HepG2 (cell line): ENCODE data around the gene NAGS. TPM values are rescaled to one million over a fixed set of nuclear protein-coding genes. Genes with fewer than 3 reads are reported as not detected.

Source experiments
- AKAP8 ChIP-seq: sonication (generic); formaldehyde crosslinking; IDR thresholded peaks from 2 replicates; pipeline ENCODE4 v1.5.1; 2020; ENCODE audit warnings: mild to moderate bottlenecking, missing genetic modification reagents
- ARID4A ChIP-seq: sonication (generic); formaldehyde crosslinking; IDR thresholded peaks from 2 replicates; pipeline ENCODE4 v1.5.0; 2020; ENCODE audit warnings: mild to moderate bottlenecking, missing genetic modification reagents, borderline replicate concordance
- ETV5 ChIP-seq: IDR thresholded peaks from 2 replicates; pipeline ENCODE4 v1.6.1; 2018; ENCODE audit warnings: missing biosample characterization, missing genetic modification reagents, inconsistent platforms, borderline replicate concordance
- IRF9 ChIP-seq: sonication (generic); formaldehyde crosslinking; IDR thresholded peaks from 2 replicates; pipeline ENCODE4 v1.8.0; 2022; ENCODE audit warnings: missing genetic modification reagents, mild to moderate bottlenecking, borderline replicate concordance
- MEF2D ChIP-seq: sonication (generic); formaldehyde crosslinking; IDR thresholded peaks from 2 replicates; pipeline ENCODE4 v1.5.1; 2020; ENCODE audit warnings: mild to moderate bottlenecking, missing genetic modification reagents
- NBN ChIP-seq: fragments of 450-650 bp; conservative IDR thresholded peaks from 2 replicates; pipeline ENCODE4 v1.6.1; 2017
- PHF8 ChIP-seq: sonication (generic); formaldehyde crosslinking; IDR thresholded peaks from 2 replicates; pipeline ENCODE4 v1.5.0; 2020; ENCODE audit warnings: missing genetic modification reagents
- PITX1 ChIP-seq: sonication (generic); formaldehyde crosslinking; IDR thresholded peaks from 2 replicates; pipeline ENCODE4 v1.5.1; 2020; ENCODE audit warnings: mild to moderate bottlenecking, missing genetic modification reagents
- RELA ChIP-seq: sonication (generic); formaldehyde crosslinking; IDR thresholded peaks from 2 replicates; pipeline ENCODE4 v1.4.0; 2020; ENCODE audit warnings: missing genetic modification reagents
- TARDBP ChIP-seq: sonication (generic); formaldehyde crosslinking; IDR thresholded peaks from 2 replicates; pipeline ENCODE4 v1.8.0; 2022; ENCODE audit warnings: mild to moderate bottlenecking, missing genetic modification reagents
- ZBTB20 ChIP-seq: sonication (generic); formaldehyde crosslinking; IDR thresholded peaks from 2 replicates; pipeline ENCODE4 v1.8.1; 2023; ENCODE audit warnings: missing genetic modification reagents, low read depth, mild to moderate bottlenecking, borderline replicate concordance
- ZBTB26 ChIP-seq: IDR thresholded peaks from 2 replicates; pipeline ENCODE4 v1.6.1; 2016; ENCODE audit warnings: missing compliant biosample characterization, missing genetic modification reagents, borderline replicate concordance
- ZNF160 ChIP-seq: sonication (generic); formaldehyde crosslinking; IDR thresholded peaks from 2 replicates; pipeline ENCODE4 v1.8.0; 2022; ENCODE audit warnings: mild to moderate bottlenecking, inconsistent platforms, missing genetic modification reagents
- ZNF205 ChIP-seq: IDR thresholded peaks from 2 replicates; pipeline ENCODE4 v1.6.1; 2018; ENCODE audit warnings: missing biosample characterization, missing genetic modification reagents
- ZNF431 ChIP-seq: sonication (generic); formaldehyde crosslinking; IDR thresholded peaks from 2 replicates; pipeline ENCODE4 v1.9.0; 2022; ENCODE audit warnings: missing genetic modification reagents, low read depth, mild to moderate bottlenecking, borderline replicate concordance
- ZNF687 ChIP-seq: sonication (generic); formaldehyde crosslinking; IDR thresholded peaks from 2 replicates; pipeline ENCODE4 v1.5.1; 2020; ENCODE audit warnings: mild to moderate bottlenecking, missing genetic modification reagents, moderate library complexity
- ZNF768 ChIP-seq: sonication (generic); formaldehyde crosslinking; IDR thresholded peaks from 2 replicates; pipeline ENCODE4 v1.4.0; 2020; ENCODE audit warnings: missing genetic modification reagents
- ZNF776 ChIP-seq: sonication (generic); formaldehyde crosslinking; IDR thresholded peaks from 2 replicates; pipeline ENCODE4 v1.4.0; 2020; ENCODE audit warnings: mild to moderate bottlenecking, missing genetic modification reagents
- polyA plus RNA-seq, 8 experiments: library from polyadenylated mRNA; depleted of rRNA in 3 of 8; stranded (reverse) in 7 of 8; unstranded in 1 of 8; fragments of >200 nt; fragmentation: Illumina TruSeq in 4 of 8; extraction: Trizol in 4 of 8; gene quantifications; 2 replicates each; pipeline versions ENCODE4 v1.2.1 to v1.2.3, GENCODE V29; 2011 to 2016; ENCODE audit warnings: low read depth in 4 of 8, missing spikeins in 1 of 8, mixed read lengths in 1 of 8; ENCODE audit not compliant: insufficient read depth in 1 of 8
- total RNA-seq, 5 experiments: library from RNA; depleted of rRNA; stranded (reverse); fragments of >200 nt; fragmentation: Illumina TruSeq; extraction: Trizol; gene quantifications; 2 replicates each; pipeline ENCODE4 v1.2.3, GENCODE V29; 2016; ENCODE audit warnings: low read depth in 1 of 5

The NAGS gene
- total and polyA plus RNA-seq, 2 of the 13 experiments (the other 11 are each of a cell fraction or from before 2014, with no cell fraction given), result 4.3 to 5.1 TPM

GRCh38 chr17:44002141-44002848 is 2.1 kb upstream of the NAGS start (continued):
- TF ChIP-seq ZBTB26 (CRISPR knock-in tag), result peak; percentile 25; the same call in 1 of the 2 replicates
- peak; percentile 73 for TF ChIP-seq MEF2D (CRISPR knock-in tag)
- no peak; the same call in 1 of the 2 replicates for TF ChIP-seq IRF9 (CRISPR knock-in tag)
- TF ChIP-seq ZNF768 (CRISPR knock-in tag), result no peak
- TF ChIP-seq NBN, result no peak
- no peak for TF ChIP-seq RELA
- TF ChIP-seq ZNF160, result 0 out of 2 replicates have a peak, but pooled peaks have one; percentile 47
- TF ChIP-seq ARID4A (CRISPR knock-in tag), result peak; percentile 50; the same call in 1 of the 2 replicates
- peak; percentile 71; the same call in 1 of the 2 replicates for TF ChIP-seq PITX1 (CRISPR knock-in tag)
- TF ChIP-seq ZNF431 (CRISPR knock-in tag), result peak; percentile 66; the same call in 1 of the 2 replicates
- TF ChIP-seq ETV5 (CRISPR knock-in tag), result peak; percentile 96
- TF ChIP-seq ZNF776, result no peak
- TF ChIP-seq TARDBP (CRISPR knock-in tag), result peak; percentile 74
- peak; percentile 75 for TF ChIP-seq ZNF687 (CRISPR knock-in tag)
- TF ChIP-seq ZBTB20 (CRISPR knock-in tag), result 0 out of 2 replicates have a peak, but pooled peaks have one; percentile 68
- 0 out of 2 replicates have a peak, but pooled peaks have one; percentile 55 for TF ChIP-seq ZNF205 (CRISPR knock-in tag)
- TF ChIP-seq AKAP8 (CRISPR knock-in tag), result peak; percentile 56; the same call in 1 of the 2 replicates
- TF ChIP-seq PHF8 (CRISPR knock-in tag), result peak; percentile 19; the same call in 1 of the 2 replicates
